H1 (cell line): ENCODE measurements around the gene CEP104. TPM values are rescaled to one million over a fixed set of nuclear protein-coding genes. Genes with fewer than 3 reads are reported as not detected.

Experiments
- CTCF ChIA-PET: fragments of 300-600 bp; sonication (Branson Sonifier 250); formaldehyde crosslinking; loops from one replicate; lab custom pipeline; 2021; ENCODE audit not compliant: partially characterized antibody; lab: Charles Lee
- POLR2A ChIA-PET: fragments of 300-600 bp; sonication (Branson Sonifier 250); formaldehyde crosslinking; loops from one replicate; lab custom pipeline; 2021; ENCODE audit warnings: inconsistent platforms; ENCODE audit not compliant: partially characterized antibody; lab: Charles Lee
- DNase-seq, 2 experiments: peaks; one replicate each; pipeline versions ENCODE4 v3.0.0 to v3.0.0-alpha.2; 2010 to 2022; ENCODE audit warnings: low spot score in 2 of 2, low read depth in 1 of 2, mixed read lengths in 1 of 2
- FAIRE-seq: peaks from 2 replicates; lab custom pipeline; 2011; peaks lifted over from hg19 to GRCh38; lab: Jason Lieb, UNC
- H2AFZ ChIP-seq: 2 replicates; pipeline ENCODE4 v1.8.1; 2012; ENCODE audit warnings: low read length, inconsistent platforms
- H2AK5ac ChIP-seq: 2 replicates; pipeline ENCODE4 v1.6.1; 2013; ENCODE audit warnings: low read depth, low read length
- H2BK120ac ChIP-seq: replicated peaks from 2 replicates; pipeline ENCODE3; 2013; ENCODE audit warnings: low read depth, low read length, inconsistent platforms
- H2BK12ac ChIP-seq: 2 replicates; pipeline ENCODE4 v1.6.1; 2013; ENCODE audit warnings: low read depth, low read length
- H2BK15ac ChIP-seq: 2 replicates; pipeline ENCODE4 v1.6.1; 2013; ENCODE audit warnings: low read length
- H2BK20ac ChIP-seq: 2 replicates; pipeline ENCODE4 v1.6.1; 2013; ENCODE audit warnings: low read length
- H2BK5ac ChIP-seq: 2 replicates; pipeline ENCODE4 v1.6.1; 2013; ENCODE audit warnings: low read depth, low read length
- H3K14ac ChIP-seq: 2 replicates; pipeline ENCODE4 v1.6.1; 2013; ENCODE audit warnings: inconsistent platforms; ENCODE audit not compliant: insufficient read length
- H3K18ac ChIP-seq: 2 replicates; pipeline ENCODE4 v1.6.1; 2013; ENCODE audit warnings: low read length; ENCODE audit errors: extremely low read depth
- H3K23ac ChIP-seq: 2 replicates; pipeline ENCODE4 v1.6.1; 2013; ENCODE audit warnings: inconsistent platforms; ENCODE audit not compliant: insufficient read length
- H3K23me2 ChIP-seq: 2 replicates; pipeline ENCODE4 v1.6.1; 2013; ENCODE audit warnings: low read depth, low read length
- H3K27ac ChIP-seq: 2 replicates; pipeline ENCODE4 v1.6.1; 2011; ENCODE audit warnings: low read depth, low read length, inconsistent platforms
- H3K27me3 ChIP-seq, 4 experiments: replicated peaks in 1 of 4; 1 replicate in 1 of 4; 2 replicates in 3 of 4; pipeline versions ENCODE4 v1.6.1 to v1.8.1; 2011 to 2013; ENCODE audit warnings: low read length in 3 of 4, mild to moderate bottlenecking in 3 of 4, inconsistent platforms in 2 of 4, mixed read lengths in 2 of 4, moderate library complexity in 1 of 4; ENCODE audit not compliant: control insufficient read depth in 3 of 4, insufficient read depth in 3 of 4; ENCODE audit errors: extremely low read depth in 1 of 4
- H3K36me3 ChIP-seq, 4 experiments: 2 replicates each; pipeline versions ENCODE4 v1.6.1 to v1.8.1; 2011 to 2013; ENCODE audit warnings: mild to moderate bottlenecking in 4 of 4, low read length in 3 of 4, moderate library complexity in 2 of 4, control low read depth in 1 of 4, inconsistent platforms in 1 of 4; ENCODE audit not compliant: insufficient read depth in 4 of 4, control insufficient read depth in 2 of 4
- H3K4ac ChIP-seq: replicated peaks from 2 replicates; pipeline ENCODE3; 2013; ENCODE audit warnings: low read length, low read depth, mixed read lengths, inconsistent platforms; ENCODE audit not compliant: insufficient read length
- H3K4me1 ChIP-seq, 4 experiments: replicated peaks in 1 of 4; 1 replicate in 1 of 4; 2 replicates in 3 of 4; pipeline versions ENCODE4 v1.6.1 to v1.8.1; 2011 to 2013; ENCODE audit warnings: low read length in 3 of 4, inconsistent platforms in 2 of 4, mixed read lengths in 1 of 4; ENCODE audit not compliant: insufficient read depth in 4 of 4, control insufficient read depth in 3 of 4
- H3K4me2 ChIP-seq, 2 experiments: 2 replicates each; pipeline versions ENCODE4 v1.6.1 to v1.8.1; 2011 to 2013; ENCODE audit warnings: low read depth in 2 of 2, low read length in 2 of 2, control low read depth in 1 of 2, inconsistent platforms in 1 of 2, mild to moderate bottlenecking in 1 of 2; ENCODE audit not compliant: insufficient read depth in 1 of 2
- H3K4me3 ChIP-seq, 4 experiments: fragments of 200-600, 300-600 bp in 1 of 4; sonication (generic), shearing (Covaris generic), sonication (Bioruptor Twin) in 1 of 4; 2 replicates each; pipeline versions ENCODE4 v1.5.1 to v1.8.1; 2011 to 2016; ENCODE audit warnings: low read length in 4 of 4, low read depth in 3 of 4, control low read depth in 2 of 4, inconsistent platforms in 2 of 4, mild to moderate bottlenecking in 2 of 4, mixed read lengths in 1 of 4, moderate library complexity in 1 of 4; ENCODE audit not compliant: insufficient read depth in 2 of 4; ENCODE audit errors: extremely low read depth in 1 of 4
- H3K56ac ChIP-seq: replicated peaks from 2 replicates; pipeline ENCODE3; 2013; ENCODE audit warnings: low read depth, mild to moderate bottlenecking, mixed read lengths, low read length, inconsistent platforms; ENCODE audit not compliant: insufficient read length
- H3K79me1 ChIP-seq: 2 replicates; pipeline ENCODE4 v1.6.1; 2013; ENCODE audit warnings: low read depth, low read length, control low read depth
- H3K79me2 ChIP-seq, 2 experiments: 2 replicates each; pipeline versions ENCODE4 v1.6.1 to v1.8.1; 2012 to 2013; ENCODE audit warnings: low read length in 2 of 2, mild to moderate bottlenecking in 2 of 2, inconsistent platforms in 1 of 2; ENCODE audit not compliant: insufficient read depth in 2 of 2, control insufficient read depth in 1 of 2
- H3K9ac ChIP-seq, 4 experiments: replicated peaks in 1 of 4; 1 replicate in 1 of 4; 2 replicates in 3 of 4; pipeline versions ENCODE4 v1.6.1 to v1.8.1; 2011 to 2013; ENCODE audit warnings: low read depth in 3 of 4, low read length in 3 of 4, control low read depth in 2 of 4, mild to moderate bottlenecking in 2 of 4, moderate library complexity in 2 of 4, inconsistent platforms in 1 of 4; ENCODE audit errors: extremely low read depth in 1 of 4
- H3K9me3 ChIP-seq, 2 experiments: 2 replicates each; pipeline versions ENCODE4 v1.6.1 to v1.8.1; 2012 to 2013; ENCODE audit warnings: mild to moderate bottlenecking in 2 of 2, moderate library complexity in 2 of 2, control low read depth in 1 of 2, inconsistent platforms in 1 of 2, low read depth in 1 of 2, low read length in 1 of 2, mixed read lengths in 1 of 2; ENCODE audit not compliant: insufficient read depth in 2 of 2
- H4K20me1 ChIP-seq, 2 experiments: replicated peaks in 1 of 2; 2 replicates each; pipeline versions ENCODE3 to v1.8.1; 2011 to 2013; ENCODE audit warnings: inconsistent platforms in 2 of 2, low read length in 2 of 2, mild to moderate bottlenecking in 1 of 2; ENCODE audit not compliant: insufficient read depth in 2 of 2, control insufficient read depth in 1 of 2
- H4K5ac ChIP-seq: 2 replicates; pipeline ENCODE4 v1.6.1; 2013; ENCODE audit warnings: low read length, low read depth, mixed read lengths, inconsistent platforms; ENCODE audit not compliant: insufficient read length
- H4K8ac ChIP-seq: 2 replicates; pipeline ENCODE4 v1.8.0; 2013; ENCODE audit warnings: mild to moderate bottlenecking, moderate library complexity, low read length, inconsistent platforms; ENCODE audit not compliant: insufficient read depth; ENCODE audit errors: extremely low read depth
- H4K91ac ChIP-seq: replicated peaks from 2 replicates; pipeline ENCODE3; 2013; ENCODE audit warnings: low read length, mixed read lengths, inconsistent platforms; ENCODE audit not compliant: insufficient read length
- EZH2 ChIP-seq: fragments of 200-600 bp; sonication (generic); IDR thresholded peaks from 2 replicates; pipeline ENCODE4 v1.7.1; 2012; ENCODE audit warnings: low read depth, mild to moderate bottlenecking, moderate library complexity, low read length, inconsistent platforms; ENCODE audit not compliant: severe bottlenecking
- FOSL1 ChIP-seq: IDR thresholded peaks from 2 replicates; pipeline ENCODE4 v1.6.1; 2011; ENCODE audit warnings: mild to moderate bottlenecking, low read depth, low read length, moderate library complexity; ENCODE audit not compliant: insufficient read depth
- GABPA ChIP-seq: IDR thresholded peaks from 2 replicates; pipeline ENCODE4 v1.6.1; 2011; ENCODE audit warnings: mild to moderate bottlenecking, low read length, moderate library complexity, borderline replicate concordance; ENCODE audit not compliant: insufficient read depth
- KDM1A ChIP-seq: fragments of 200-600, 300-600 bp; sonication (generic); IDR thresholded peaks from 2 replicates; pipeline ENCODE4 v1.7.1; 2016; ENCODE audit warnings: mild to moderate bottlenecking, low read length, borderline replicate concordance
- NANOG ChIP-seq: IDR thresholded peaks from 2 replicates; pipeline ENCODE4 v1.6.1; 2011; ENCODE audit warnings: low read length, low read depth, mild to moderate bottlenecking, inconsistent platforms; ENCODE audit not compliant: insufficient read depth, poor library complexity, severe bottlenecking
- TAF1 ChIP-seq: IDR thresholded peaks from 2 replicates; pipeline ENCODE4 v1.6.1; 2011; ENCODE audit warnings: mild to moderate bottlenecking, low read depth, low read length
- TBP ChIP-seq: IDR thresholded peaks from 2 replicates; pipeline ENCODE4 v1.6.1; 2011; ENCODE audit warnings: low read depth, low read length, improper control_type of control experiment
- TCF12 ChIP-seq: IDR thresholded peaks from 2 replicates; pipeline ENCODE4 v1.6.1; 2011; ENCODE audit warnings: low read depth, mild to moderate bottlenecking, low read length
- YY1 ChIP-seq: IDR thresholded peaks from 2 replicates; pipeline ENCODE4 v1.6.1; 2011; ENCODE audit warnings: low read depth, mild to moderate bottlenecking, low read length
- ZNF274 ChIP-seq: IDR thresholded peaks from 2 replicates; pipeline ENCODE4 v1.7.0; 2012; ENCODE audit warnings: low read length, borderline replicate concordance; ENCODE audit errors: extremely low read depth
- WGBS, 2 experiments: shearing (Covaris generic) in 1 of 2; methylation state at CpG; one replicate each; pipeline versions ENCODE4 v1.1.6 to v1.1.7; 2013 to 2015; ENCODE audit warnings: low lambda C conversion rate in 2 of 2, mixed read lengths in 2 of 2, inconsistent platforms in 1 of 2, low coverage in 1 of 2, missing lambda C conversion rate in 1 of 2; ENCODE audit not compliant: insufficient replicate concordance in 2 of 2, insufficient coverage in 1 of 2, insufficient read length in 1 of 2; ENCODE audit errors: extremely low coverage in 1 of 2, missing lambda C conversion rate in 1 of 2; 5-methylcytosine and 5-hydroxymethylcytosine counted together
- polyA plus RNA-seq, 7 experiments: library from polyadenylated mRNA; depleted of rRNA in 3 of 7; stranded (reverse) in 5 of 7; unstranded in 2 of 7; fragments of >200 nt in 5 of 7; fragments of 200-250 nt in 2 of 7; gene quantifications; 1 replicate in 5 of 7; 2 replicates in 1 of 7; 4 replicates in 1 of 7; pipeline versions ENCODE4 v1.2.1 to v1.2.3, GENCODE V29; 2011 to 2013; ENCODE audit warnings: missing spikeins in 2 of 7, mixed read lengths in 2 of 7
- total RNA-seq: library from RNA; stranded (reverse); fragmentation: NEBNext Ultra II Directional; extraction: Animal tissue kit (Norgen Biotek cat#: 25700); gene quantifications from 2 replicates; pipeline ENCODE4 v1.2.1, GENCODE V29; 2021

CEP104 gene
- total and polyA plus RNA-seq, 2 of the 8 experiments (the other 6 are each of a cell fraction or from before 2014, with no cell fraction given), result 8.0 to 43.9 TPM

- H3K9me3 ChIP-seq, result no peaks in the 10 kb centered on the region
- DNase-seq (no peak), FAIRE-seq (no peak)
- no peak overlapping the region for H2BK5ac ChIP-seq
- peaks cover 0 to 4% of the 10 kb centered on the region in 2 experiments for H4K20me1 ChIP-seq
- H3K18ac ChIP-seq, result no peak overlapping the region
- H3K9ac ChIP-seq, result no peak overlapping the region
- H3K14ac ChIP-seq, result no peak overlapping the region
- no peak overlapping the region for H3K23ac ChIP-seq
- no peak overlapping the region for H2BK120ac ChIP-seq
- H3K4ac ChIP-seq, result no peak overlapping the region
- H3K36me3 ChIP-seq, result peaks cover 4 to 23% (median 7%) of the 10 kb centered on the region in 4 experiments; a peak in 7 of 8 replicates
- no peak overlapping the region for H3K27ac ChIP-seq
- H2AFZ ChIP-seq, result no peak overlapping the region
- no peak overlapping the region for H4K5ac ChIP-seq
- H3K4me1 ChIP-seq, result no peaks in the 10 kb centered on the region
- H2BK20ac ChIP-seq, result no peak overlapping the region
- POLR2A ChIA-PET, result no interaction called here
- no peaks in the 10 kb centered on the region for H3K79me2 ChIP-seq
- no peak overlapping the region for H3K56ac ChIP-seq
- H3K4me3 ChIP-seq, result no peak overlapping the region
- H3K27me3 ChIP-seq, result no peaks in the 10 kb centered on the region
- H2BK15ac ChIP-seq, result no peak overlapping the region
- H3K4me2 ChIP-seq, result no peak overlapping the region
- no peak overlapping the region for H2AK5ac ChIP-seq
- 92% methylated on average over 6 of the region's 6 CpGs; no CpG with 5 or more reads in 1 of the 2 experiments for WGBS, 2 experiments
- no peak overlapping the region for H4K91ac ChIP-seq
- no peak overlapping the region for H2BK12ac ChIP-seq
- H4K8ac ChIP-seq, result no peak overlapping the region
- CTCF ChIA-PET, result interaction anchor here (1.0 kb wide), 1 partner anchor 11 kb away, joined by 3 read pairs; no protein-coding TSS in a partner anchor
- no peaks in the 10 kb centered on the region for H3K79me1 ChIP-seq
- no peaks in the 10 kb centered on the region for H3K23me2 ChIP-seq
- TF ChIP-seq KDM1A (no peak), TBP (no peak), GABPA (no peak), ZNF274 (no peak), FOSL1 (no peak), NANOG (no peak), TAF1 (no peak), TCF12 (no peak), YY1 (no peak), EZH2 (no peak)
Measured at GRCh38 chr1:3831689-3832088, 25.3 kb downstream of the CEP104 start.
